Esophagus (tissue), 2 donors: Measurements from ENCODE around the gene MIA2. TPM values are rescaled to one million over a fixed set of nuclear protein-coding genes. Genes with fewer than 3 reads are reported as not detected.
A peak's percentile ranks its signal among the peaks of the same experiment; 100 is the strongest.

ENCODE experiments used
- H3K27ac ChIP-seq, 2 donors: one replicate each; pipeline ENCODE4 v1.5.1; 2013; ENCODE audit warnings: low read depth in 2 of 2, mild to moderate bottlenecking in 2 of 2, inconsistent platforms in 1 of 2, low read length in 1 of 2, moderate library complexity in 1 of 2
- H3K27me3 ChIP-seq, 2 donors: one replicate each; pipeline ENCODE4 v1.6.1; 2013; ENCODE audit warnings: low read length in 2 of 2, control low read depth in 1 of 2, mild to moderate bottlenecking in 1 of 2; ENCODE audit not compliant: insufficient read depth in 2 of 2, control insufficient read depth in 1 of 2
- H3K36me3 ChIP-seq, 2 donors: one replicate each; pipeline ENCODE4 v1.6.1; 2013; ENCODE audit warnings: low read length in 1 of 2; ENCODE audit not compliant: control insufficient read depth in 2 of 2, insufficient read depth in 2 of 2
- H3K4me1 ChIP-seq, 2 donors: one replicate each; pipeline ENCODE4 v1.6.1; 2013; ENCODE audit warnings: low read length in 1 of 2; ENCODE audit not compliant: control insufficient read depth in 2 of 2, insufficient read depth in 2 of 2
- H3K4me3 ChIP-seq, 2 donors: one replicate each; pipeline ENCODE4 v1.5.1; 2013; ENCODE audit warnings: low read length in 2 of 2, mild to moderate bottlenecking in 2 of 2, low read depth in 1 of 2, moderate library complexity in 1 of 2
- H3K9me3 ChIP-seq, 2 donors: one replicate each; pipeline ENCODE4 v1.6.1; 2013; ENCODE audit warnings: mild to moderate bottlenecking in 2 of 2, low read depth in 1 of 2, low read length in 1 of 2, moderate library complexity in 1 of 2; ENCODE audit not compliant: control insufficient read depth in 2 of 2, insufficient read depth in 1 of 2
- WGBS, 2 donors: extraction: QIAGEN DNeasy Blood & Tissue Kit; methylation state at CpG; one replicate each; pipeline ENCODE4 v1.1.7; 2013; 5-methylcytosine and 5-hydroxymethylcytosine counted together
- polyA plus RNA-seq, 2 donors: library from polyadenylated mRNA; stranded (reverse); fragments of 200-250 nt; gene quantifications; one replicate each; pipeline ENCODE4 v1.2.3, GENCODE V29; 2013
- donor health status: healthy with polysubstance abuse.
- donor health status: Bipolar disorder and iron deficiency.

MIA2 gene
- polyA plus RNA-seq, 2 donors: 26.2 to 32.1 TPM

DNA sequence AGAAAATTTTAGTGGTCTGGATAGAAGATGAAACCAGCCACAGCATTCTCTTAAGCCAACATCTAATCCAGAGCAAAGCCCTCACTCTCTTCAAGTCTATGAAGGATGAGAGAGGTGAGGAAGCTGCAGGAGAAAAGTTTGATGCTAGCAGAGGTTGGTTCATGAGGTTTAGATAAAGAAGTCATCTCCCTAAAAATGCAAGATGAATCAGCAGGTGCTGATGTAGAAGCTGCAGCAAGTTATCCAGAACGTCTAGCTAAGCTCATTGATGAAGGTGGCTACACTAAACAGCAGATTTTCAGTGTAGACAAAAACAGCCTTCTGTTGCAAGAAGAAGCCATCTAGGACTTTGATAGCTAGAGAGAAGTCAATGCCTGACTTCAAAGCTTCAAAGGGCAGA lies 150.0 kb downstream of the MIA2 start:
- H3K4me3 ChIP-seq: no peak overlapping the region
- H3K27ac ChIP-seq: no peak overlapping the region
- no peaks in the 10 kb centered on the region for H3K9me3 ChIP-seq
- 75 to 80% methylated on average over 1 of the region's 1 CpG for WGBS, 2 donors
- H3K4me1 ChIP-seq: no peaks in the 10 kb centered on the region
- no peaks in the 10 kb centered on the region for H3K27me3 ChIP-seq
- no peaks in the 10 kb centered on the region for H3K36me3 ChIP-seq

DNA sequence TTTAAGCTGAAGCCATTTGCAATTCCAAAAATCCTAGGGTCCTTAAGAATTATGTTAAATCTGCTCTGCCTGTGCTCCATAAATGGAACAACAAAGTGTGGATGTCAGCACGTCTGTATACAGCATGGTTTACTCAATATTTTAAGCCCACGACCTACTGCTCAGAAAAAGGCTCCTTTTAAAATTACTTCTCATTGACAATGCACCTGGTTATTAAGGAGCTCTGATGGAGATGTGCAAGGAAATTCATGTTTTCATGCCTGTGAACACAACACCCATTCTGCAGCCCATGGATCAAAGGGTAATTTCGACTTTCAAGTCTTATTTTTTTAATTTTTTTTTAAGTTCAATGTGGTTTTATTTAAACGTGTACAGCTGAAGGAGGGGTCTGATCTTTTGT lies 150.5 kb downstream of the MIA2 start:
- 82 to 84% methylated on average over 4 of the region's 4 CpGs for WGBS, 2 donors

DNA sequence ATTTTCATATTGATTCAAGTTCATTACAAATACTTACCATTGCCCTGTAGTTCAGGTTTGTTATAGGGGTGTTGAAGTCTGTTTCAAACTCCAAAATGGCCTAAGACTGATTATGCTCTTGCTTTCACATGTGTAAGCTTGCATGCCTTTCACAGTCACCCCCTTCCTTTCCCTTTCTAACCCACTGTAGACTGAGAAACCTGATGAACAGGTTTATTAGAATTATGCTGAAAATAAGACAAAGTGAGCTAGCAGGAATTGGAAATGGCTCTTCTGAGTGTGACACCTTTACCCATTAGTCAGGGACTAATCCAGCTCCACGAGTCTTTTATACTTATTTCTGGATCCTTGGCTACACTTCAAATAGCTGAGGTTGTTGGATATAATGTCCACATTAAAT lies 159.6 kb downstream of the MIA2 start:
- no peaks in the 10 kb centered on the region for H3K27me3 ChIP-seq
- peak overlapping the region in 1 of 2 donors; percentile 39 for H3K27ac ChIP-seq
- WGBS, 2 donors: 30 to 39% methylated on average over 1 of the region's 1 CpG
- no peaks in the 10 kb centered on the region for H3K9me3 ChIP-seq
- H3K36me3 ChIP-seq: peaks cover 0 to 5% of the 10 kb centered on the region in 2 donors
- no peaks in the 10 kb centered on the region for H3K4me1 ChIP-seq
- H3K4me3 ChIP-seq: no peak overlapping the region

More for the DNA sequence above, 150.5 kb downstream of the MIA2 start:
- Histone ChIP-seq H3K27ac (no peak overlapping the region), H3K9me3 (no peaks in the 10 kb centered on the region), H3K36me3 (no peaks in the 10 kb centered on the region), H3K4me3 (no peak overlapping the region), H3K4me1 (no peaks in the 10 kb centered on the region), H3K27me3 (no peaks in the 10 kb centered on the region)

DNA sequence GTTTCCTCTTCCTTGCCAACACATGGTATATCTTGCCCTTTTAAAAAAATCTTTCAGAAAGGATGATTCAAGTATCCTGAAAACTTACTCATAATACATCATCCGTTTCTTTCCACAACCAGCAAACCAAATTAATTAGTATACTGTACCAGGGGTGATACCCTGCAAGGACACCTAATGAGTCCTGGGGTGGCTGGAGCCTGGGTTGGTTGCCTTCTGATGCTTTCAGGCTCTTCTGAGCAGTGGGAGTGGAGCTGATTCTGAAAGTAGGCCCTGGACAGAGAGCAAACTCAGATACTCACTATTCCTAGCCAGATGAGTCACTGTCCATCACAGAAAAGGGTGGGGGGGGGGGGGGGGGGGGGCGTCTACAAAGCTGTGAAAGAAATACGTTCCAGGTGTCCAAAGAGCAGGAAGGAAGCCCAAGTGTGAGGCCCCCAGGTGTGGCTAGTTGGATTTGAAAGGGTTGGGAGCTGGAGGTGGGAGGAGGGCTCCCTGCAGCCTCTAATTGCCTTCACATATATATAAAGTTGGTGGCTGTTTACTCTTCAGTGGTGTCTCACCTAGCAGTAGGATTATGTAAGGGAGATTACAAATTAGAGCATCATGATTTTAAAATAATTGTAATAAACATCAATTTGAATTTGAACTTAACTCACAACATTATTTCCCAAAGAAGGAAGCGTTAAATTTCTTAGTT lies 162.0 kb downstream of the MIA2 start:
- Histone ChIP-seq H3K27me3 (no peaks in the 10 kb centered on the region), H3K27ac (no peak overlapping the region), H3K36me3 (peaks cover 3 to 8% of the 10 kb centered on the region in 2 donors), H3K4me3 (no peak overlapping the region), H3K4me1 (no peaks in the 10 kb centered on the region), H3K9me3 (no peaks in the 10 kb centered on the region)
- 73 to 88% methylated on average over 4 of the region's 4 CpGs for WGBS, 2 donors

DNA sequence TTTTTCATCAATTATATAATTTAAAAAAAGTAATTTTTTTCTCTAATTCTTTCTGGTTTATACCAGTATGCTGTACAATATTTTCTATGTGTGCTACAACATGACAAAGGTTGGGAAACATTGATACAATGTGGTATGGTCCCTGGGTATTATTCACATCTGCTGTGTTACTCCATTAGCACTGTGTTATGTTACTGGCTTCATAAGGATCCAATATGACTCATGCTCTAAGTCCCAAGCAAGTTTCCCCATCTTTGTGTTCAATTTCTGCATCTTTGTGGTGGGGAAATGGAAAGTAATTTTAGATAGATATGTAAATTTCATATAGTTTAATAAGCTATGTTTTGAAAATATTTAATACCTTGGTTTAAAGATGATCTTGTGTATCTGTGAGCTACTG lies 162.7 kb downstream of the MIA2 start:
- H3K36me3 ChIP-seq: peaks cover 4 to 8% of the 10 kb centered on the region in 2 donors
- H3K27me3 ChIP-seq: no peaks in the 10 kb centered on the region

DNA sequence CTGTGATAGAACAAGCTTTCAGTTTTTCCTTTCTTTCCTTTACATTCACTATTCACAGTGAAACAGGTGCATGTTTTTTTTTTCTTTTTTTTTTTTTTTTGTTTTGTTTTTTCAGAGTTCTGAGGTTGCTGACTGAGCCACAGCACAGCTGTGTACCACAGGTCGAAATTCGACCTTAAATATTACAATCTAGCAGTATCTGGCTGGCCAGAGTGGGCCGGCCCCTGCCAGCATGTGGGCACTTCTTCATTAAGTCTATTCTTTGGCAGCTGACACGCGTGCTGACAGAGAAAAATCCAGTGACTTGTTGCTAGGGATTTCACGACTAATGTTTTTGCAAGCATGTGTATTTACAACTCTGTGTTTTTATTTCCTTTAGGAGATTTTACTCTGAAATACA lies 164.7 kb downstream of the MIA2 start:
- Histone ChIP-seq H3K4me1 (no peaks in the 10 kb centered on the region), H3K9me3 (no peaks in the 10 kb centered on the region), H3K4me3 (no peak overlapping the region), H3K36me3 (peaks cover 5 to 8% of the 10 kb centered on the region in 2 donors), H3K27ac (no peak overlapping the region), H3K27me3 (no peaks in the 10 kb centered on the region)
- WGBS, 2 donors: 79 to 88% methylated on average over 6 of the region's 6 CpGs

More for the DNA sequence above, 162.7 kb downstream of the MIA2 start:
- Histone ChIP-seq H3K27ac (no peak overlapping the region), H3K4me3 (no peak overlapping the region), H3K4me1 (no peaks in the 10 kb centered on the region), H3K9me3 (no peaks in the 10 kb centered on the region)

DNA sequence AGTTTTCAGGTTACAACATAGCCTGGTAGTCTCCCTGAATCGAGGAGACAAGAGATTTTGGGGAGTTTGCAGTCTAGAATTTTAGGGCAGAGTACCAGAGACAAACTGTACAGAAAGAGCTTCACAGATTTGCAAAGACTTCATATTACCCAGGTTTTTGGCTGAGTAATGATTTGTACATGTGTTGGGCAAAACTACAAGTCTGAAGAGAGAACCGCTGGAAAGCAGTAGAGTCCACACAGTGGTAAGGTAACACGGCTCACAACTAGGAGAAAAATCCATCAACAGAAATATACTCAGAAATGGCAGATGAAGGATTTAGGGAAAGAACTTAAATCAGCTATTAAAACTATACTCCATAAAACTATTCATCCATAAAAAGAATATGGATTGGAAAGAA lies 172.8 kb downstream of the MIA2 start:
- 75 to 90% methylated on average over 3 of the region's 3 CpGs for WGBS, 2 donors
- no peaks in the 10 kb centered on the region for H3K27me3 ChIP-seq
- H3K4me1 ChIP-seq: no peaks in the 10 kb centered on the region
- H3K36me3 ChIP-seq: no peaks in the 10 kb centered on the region
- H3K27ac ChIP-seq: no peak overlapping the region
- H3K4me3 ChIP-seq: no peak overlapping the region
- no peaks in the 10 kb centered on the region for H3K9me3 ChIP-seq

DNA sequence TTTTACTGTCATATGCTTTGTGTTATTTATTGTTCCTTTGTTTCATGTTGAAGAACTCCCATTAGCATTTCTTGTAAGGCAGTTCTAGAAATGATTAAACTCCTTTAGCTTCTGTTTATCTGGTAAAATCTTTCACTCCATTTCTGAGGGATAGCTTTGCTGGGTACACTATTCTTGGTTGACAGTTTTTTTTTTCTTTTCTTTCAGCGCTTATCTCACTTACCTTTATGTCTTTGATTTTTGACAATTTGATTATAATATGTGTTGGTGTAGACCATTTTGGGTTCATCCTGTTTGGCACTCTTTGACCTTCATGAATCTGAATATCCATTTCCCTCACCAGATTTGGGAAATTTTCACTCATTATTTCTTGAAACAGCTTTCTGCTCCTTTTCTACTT lies 182.4 kb downstream of the MIA2 start:
- Histone ChIP-seq H3K9me3 (peaks cover 0 to 5% of the 10 kb centered on the region in 2 donors), H3K27ac (no peak overlapping the region), H3K4me3 (no peak overlapping the region), H3K4me1 (no peaks in the 10 kb centered on the region), H3K27me3 (no peaks in the 10 kb centered on the region), H3K36me3 (no peaks in the 10 kb centered on the region)
- 100% methylated on average over 1 of the region's 1 CpG for WGBS, 2 donors

DNA sequence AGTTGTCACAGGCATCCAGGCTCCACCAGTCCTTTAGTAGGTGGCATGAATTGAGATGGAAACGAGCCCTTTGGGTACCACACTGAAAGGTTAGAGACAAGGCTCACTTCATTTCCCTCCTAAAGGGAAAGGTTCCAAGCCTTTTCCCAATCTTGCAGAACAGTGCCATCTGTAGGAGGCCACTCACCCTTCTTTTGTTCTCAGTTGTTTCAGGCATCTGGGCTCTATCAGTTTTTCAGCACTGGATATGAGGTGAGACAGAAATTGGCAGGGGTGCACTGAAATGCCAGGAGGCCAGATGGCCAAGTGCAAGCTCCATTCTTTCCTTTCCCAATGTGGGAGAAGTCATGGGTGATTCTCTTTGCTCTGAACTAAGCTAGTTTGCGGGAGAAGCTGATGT lies 183.3 kb downstream of the MIA2 start:
- H3K4me1 ChIP-seq: no peaks in the 10 kb centered on the region
- H3K4me3 ChIP-seq: no peak overlapping the region
- WGBS, 2 donors: 98 to 100% methylated on average over 2 of the region's 2 CpGs
- H3K27ac ChIP-seq: no peak overlapping the region
- H3K36me3 ChIP-seq: no peaks in the 10 kb centered on the region
- H3K27me3 ChIP-seq: no peaks in the 10 kb centered on the region
- peaks cover 0 to 5% of the 10 kb centered on the region in 2 donors for H3K9me3 ChIP-seq

DNA sequence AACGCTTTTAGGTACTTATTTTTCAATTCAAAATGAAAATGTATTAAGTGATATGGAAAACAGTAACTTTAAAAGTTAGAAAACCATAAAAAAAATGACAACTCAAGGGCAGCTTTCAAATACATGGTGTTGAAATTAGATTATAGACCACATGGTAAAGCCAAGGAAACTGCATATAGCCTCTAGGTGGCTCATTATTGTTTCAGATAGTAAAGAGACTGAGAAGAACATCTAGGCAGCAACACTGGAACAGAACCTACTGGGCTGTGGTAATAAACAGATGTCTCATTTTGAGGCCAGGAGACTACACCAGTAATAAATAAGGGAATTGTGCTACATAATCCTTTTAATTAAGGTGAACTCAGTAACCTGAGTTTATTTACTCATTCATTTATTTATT lies 185.6 kb downstream of the MIA2 start:
- Histone ChIP-seq H3K4me1 (no peaks in the 10 kb centered on the region), H3K9me3 (peaks cover 0 to 5% of the 10 kb centered on the region in 2 donors), H3K36me3 (no peaks in the 10 kb centered on the region), H3K27ac (no peak overlapping the region), H3K27me3 (no peaks in the 10 kb centered on the region), H3K4me3 (no peak overlapping the region)
- WGBS, 2 donors: 94 to 96% methylated on average over 1 of the region's 1 CpG
